AG20443 (cell line): ENCODE measurements around the gene ZSCAN12.
A peak's percentile ranks its signal among the peaks of the same experiment; 100 is the strongest.

Experiments used
- DNase-seq: peaks from one replicate; pipeline ENCODE4 v3.0.0; 2012; ENCODE audit warnings: low spot score, mixed read lengths

ZSCAN12 gene

DNA sequence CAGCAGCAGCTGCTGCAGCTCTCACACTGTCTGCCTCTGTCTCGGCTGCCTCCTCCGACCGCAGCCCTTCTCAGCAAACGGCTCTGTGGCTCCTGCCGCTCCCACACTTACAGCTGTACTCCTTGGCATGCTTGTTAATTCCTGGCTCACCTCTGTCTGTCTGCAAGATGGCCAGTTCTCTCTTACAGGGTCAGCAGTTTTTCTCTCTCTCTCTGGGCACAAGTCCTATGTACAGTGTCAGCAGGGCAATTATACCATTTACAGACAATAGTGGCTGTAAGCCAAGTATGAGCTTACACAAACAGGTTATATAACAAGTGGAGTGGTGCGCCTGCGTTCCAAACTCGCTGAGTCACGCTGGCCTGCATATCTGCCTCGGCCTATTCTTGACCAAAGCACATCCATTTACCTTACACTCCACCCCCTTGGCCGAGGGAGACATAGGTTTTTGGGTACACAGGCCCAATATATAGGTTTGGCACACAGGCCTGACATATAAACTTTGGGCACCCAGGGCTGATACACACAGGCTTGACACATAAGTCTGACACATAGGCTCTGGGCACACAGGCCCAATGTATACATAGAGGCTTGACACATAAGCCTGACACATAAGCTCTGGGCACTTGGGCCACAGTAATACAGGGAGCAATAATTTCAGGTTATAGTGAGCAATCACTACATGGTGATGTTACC is 45.4 kb downstream of the ZSCAN12 start:
- DNase-seq, result no peak

DNA sequence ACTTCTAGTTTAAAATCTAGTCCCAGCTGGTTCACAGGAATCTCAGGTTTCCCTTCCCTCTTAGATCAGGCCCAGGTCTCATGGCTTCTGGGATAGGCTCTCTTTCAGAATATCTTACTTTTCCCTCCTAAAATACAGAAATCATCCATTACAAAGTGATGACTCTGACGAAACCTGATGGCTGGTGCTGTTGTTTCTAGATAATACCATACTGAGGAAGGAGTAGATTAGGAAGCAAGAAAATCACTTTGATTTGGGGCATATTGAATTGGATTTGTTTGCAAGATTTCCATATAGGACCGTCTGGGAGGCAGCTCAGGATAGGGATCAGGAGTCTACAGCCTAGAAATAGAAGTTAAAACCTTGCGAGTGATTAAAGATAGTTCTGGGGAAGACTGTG is 46.2 kb downstream of the ZSCAN12 start:
- no peak for DNase-seq

DNA sequence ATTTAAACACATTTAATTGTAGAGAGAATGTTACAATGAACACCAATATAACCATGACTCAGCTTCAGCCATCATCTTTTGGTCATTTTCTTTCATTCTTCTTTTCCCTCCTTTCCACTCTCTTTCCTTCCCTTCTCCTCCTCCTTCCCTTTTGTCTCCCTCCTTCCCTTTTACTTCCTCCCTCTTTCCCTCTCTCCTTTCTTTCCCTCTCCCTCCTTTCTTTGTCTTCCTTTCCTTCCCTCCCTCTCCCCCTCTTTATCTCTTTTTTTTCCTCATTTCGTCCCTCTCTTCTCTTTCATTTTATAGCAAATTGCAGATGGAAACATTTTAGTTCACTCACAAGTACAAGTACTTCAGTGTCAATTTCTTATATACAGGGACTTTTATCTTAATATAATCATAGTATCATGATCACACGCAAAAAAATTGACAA is 48.0 kb downstream of the ZSCAN12 start:
- no peak for DNase-seq

- no peak for DNase-seq
Measured at GRCh38 chr6:28351087-28351486, 48.5 kb downstream of the ZSCAN12 start.

GRCh38 chr6:28349892-28350737 is 49.4 kb downstream of the ZSCAN12 start, which contains the start of gene ZKSCAN3:
Gene ZKSCAN3, plus strand, starts transcription at chr6:28349947. Its CDS starts 9,640 bp downstream, at chr6:28359587.
- peak; percentile 87 for DNase-seq

- no peak for DNase-seq
Measured at GRCh38 chr6:28349344-28349891, 50.1 kb downstream of the ZSCAN12 start.

- no peak for DNase-seq
Measured at GRCh38 chr6:28347119-28347518, 52.4 kb downstream of the ZSCAN12 start.

- DNase-seq, result no peak
Measured at GRCh38 chr6:28345201-28345600, 54.3 kb downstream of the ZSCAN12 start.

DNA sequence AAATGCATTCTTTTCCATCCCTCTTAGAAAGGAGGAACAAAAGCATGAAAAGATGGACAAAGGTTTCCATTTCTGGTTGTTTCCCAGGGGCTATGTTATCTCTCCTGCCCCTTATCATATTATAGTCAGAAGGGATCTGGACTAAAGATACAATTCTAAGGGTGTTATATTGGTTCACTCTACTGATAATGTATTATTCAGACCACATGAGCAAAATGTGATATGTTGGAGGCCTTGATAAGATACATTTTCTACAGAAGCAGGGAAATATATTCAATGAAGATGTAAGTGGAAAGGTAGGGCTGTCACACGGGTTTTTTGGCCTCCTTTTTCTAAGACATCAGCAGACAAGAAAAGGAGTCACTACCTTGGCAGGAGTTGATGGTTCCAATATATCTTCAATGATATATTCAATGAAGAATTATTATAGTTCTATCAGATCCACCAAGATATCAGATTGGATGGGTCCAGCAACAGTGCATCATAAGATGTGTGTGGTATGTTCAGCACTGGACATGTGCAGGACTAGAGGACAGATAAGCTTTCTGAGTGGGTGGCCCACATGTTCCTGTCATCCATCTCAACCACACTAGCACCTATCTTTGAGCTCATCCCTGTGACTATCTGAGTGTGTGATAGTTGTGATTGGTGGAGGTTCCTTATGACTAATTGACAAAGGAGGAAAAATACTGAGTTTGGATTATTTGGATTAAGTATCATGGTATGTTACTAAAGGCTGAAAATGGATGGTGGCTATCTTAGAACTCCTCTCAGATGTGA is 55.5 kb downstream of the ZSCAN12 start:
- DNase-seq, result no peak

DNA sequence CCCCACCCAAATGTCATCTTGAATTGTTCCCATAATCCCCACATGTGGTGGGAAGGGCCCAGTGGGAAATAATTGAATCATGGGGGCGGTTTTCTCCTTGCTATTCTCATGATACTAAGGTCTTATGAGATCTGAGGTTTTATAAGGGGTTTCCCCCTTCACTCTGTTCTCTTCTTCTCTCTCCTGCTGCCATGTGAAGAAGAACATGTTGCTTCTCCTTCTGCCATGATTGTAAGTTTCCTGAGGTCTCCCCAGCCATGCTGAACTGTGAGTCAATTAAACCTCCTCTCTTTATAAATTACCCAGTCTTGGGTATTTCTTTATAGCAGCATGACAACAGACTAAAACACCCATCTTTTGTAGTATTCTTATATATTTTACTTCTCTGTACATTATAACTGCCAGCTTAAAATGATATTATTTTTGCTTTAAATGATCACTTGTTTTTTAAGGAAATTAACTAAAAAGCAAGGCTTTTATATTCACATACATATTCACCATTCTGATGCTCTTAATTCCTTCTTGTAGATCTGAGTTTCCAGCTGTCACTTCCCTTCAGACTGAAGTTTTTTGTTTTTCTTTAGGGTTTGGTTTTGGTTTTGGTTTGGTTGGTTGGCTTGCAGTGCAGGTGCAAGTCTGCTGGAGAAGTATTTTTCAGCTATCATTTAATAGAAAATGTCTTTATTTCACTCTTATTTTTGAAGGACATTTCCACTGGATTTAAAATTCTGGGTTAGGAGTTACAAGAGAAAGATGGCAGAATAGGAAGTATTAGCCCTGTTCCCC is 59.0 kb downstream of the ZSCAN12 start:
- no peak for DNase-seq

DNA sequence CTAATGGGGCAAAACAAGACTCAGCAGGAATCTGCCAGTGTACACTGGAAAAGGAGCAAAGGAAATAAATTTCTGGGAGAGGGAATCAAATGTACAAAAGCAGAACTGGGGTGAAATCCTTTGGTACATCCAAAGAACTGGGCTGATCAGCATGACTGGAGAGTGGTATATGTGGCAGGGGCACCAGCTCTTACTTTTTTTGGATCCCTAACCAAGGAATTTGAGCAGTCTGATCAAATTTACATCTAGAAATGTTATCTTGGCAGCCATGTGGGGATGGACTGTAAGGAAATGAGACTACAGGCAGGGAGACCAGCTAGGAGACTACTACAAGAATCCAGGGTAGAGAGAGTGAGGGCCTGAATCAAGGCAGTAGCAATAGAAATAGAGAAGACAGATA is 62.4 kb downstream of the ZSCAN12 start:
- no peak for DNase-seq

GRCh38 chr6:28336284-28337120 is 63.0 kb downstream of the ZSCAN12 start:
- no peak for DNase-seq

- DNase-seq, result peak; percentile 92
Measured at GRCh38 chr6:28335564-28336283, 63.8 kb downstream of the ZSCAN12 start, which contains the start of gene ZSCAN31. Gene ZSCAN31, minus strand, starts transcription at chr6:28336148. Its CDS starts 6,465 bp downstream, at chr6:28329683.

- no peak for DNase-seq
Measured at GRCh38 chr6:28335040-28335563, 64.4 kb downstream of the ZSCAN12 start.

DNA sequence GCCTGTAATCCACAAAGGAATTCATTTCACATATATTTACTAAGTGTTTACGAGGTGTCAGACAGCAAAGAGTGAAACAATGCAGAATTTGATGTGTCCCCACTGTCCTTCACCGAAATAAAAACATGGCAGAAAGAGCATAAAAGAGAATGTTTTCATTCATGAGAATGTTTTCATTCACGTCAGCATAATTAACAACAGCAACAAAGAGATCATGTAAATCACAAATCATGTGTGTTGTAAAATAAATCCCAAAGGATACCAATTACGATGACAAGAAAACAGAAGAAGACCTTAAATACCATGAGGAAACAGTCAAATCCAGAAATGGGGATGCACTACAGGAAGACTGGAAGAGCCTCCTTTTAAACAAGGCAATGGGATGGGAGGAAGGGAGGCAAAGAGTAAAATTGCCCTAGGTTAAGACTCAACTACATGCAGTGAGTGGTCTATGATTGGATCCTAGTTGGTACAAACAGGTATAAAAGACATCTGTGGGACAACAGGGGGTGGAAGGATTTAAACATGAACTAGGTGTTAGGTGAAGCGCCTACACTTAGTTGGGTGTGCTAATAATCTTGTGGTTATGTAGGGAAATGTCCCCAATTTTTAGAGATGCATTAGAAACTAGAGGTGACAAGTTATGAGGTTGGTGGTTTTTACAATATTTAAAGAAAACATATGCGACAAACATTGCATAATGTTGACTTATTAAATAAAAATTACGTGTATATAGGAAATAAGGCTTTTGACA is 65.1 kb downstream of the ZSCAN12 start:
- DNase-seq, result no peak

DNA sequence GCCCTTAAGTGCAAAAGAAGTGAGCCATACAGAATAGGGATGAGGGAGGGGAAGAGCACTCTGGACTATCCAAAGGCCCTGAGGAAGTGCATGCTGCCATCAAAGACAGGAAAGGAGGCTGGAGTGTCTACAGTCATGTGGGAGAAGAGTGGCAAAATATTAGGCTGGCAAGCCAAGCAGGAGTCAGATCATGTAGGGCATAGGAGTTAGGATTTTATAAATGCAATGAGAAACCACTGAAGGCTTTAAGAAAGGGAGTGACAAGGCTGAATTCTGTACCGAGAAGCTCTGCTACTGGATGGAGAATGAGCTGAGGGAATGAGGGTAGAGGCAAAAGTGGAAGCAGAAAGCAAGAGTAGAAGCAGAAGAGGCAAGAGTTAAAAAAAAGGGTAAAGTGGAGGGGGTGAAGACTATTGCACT is 65.9 kb downstream of the ZSCAN12 start:
- DNase-seq, result no peak

DNA sequence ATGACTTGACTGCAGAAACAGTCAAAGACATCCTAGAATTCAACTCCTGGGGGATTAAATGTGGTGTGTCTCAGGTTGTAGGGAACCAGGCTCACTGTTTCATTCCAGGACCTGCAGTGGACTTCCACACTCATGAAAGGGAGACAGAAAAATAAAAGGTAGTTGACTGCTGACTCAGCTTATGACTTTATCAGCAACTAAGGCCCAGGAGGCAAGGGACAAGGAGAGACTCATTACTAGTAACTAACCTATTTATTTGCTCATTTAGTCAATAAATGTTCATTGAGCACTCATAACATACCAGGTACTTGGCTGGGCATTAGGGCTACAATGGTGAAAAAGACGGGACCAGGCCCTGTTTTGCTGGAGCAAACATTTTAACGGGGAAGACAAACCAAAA is 66.5 kb downstream of the ZSCAN12 start:
- DNase-seq, result no peak

DNA sequence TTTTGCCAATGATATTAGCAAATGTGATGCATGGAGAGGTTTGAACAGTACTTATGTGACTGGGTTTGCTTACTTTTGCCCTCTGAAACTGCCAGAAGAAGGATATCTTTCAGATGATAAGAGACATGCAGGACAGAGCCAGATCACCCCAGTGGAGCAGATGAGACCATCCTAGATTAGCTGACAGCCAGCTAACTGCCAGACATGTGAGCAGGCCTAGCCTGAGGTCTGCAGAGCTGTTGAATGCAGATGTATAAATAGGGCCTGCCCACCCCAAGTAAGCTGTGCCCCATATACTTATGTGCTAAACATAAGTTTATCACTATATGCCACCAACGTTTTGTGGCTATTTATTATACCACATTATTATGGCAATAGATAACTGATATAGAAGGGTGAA is 69.5 kb downstream of the ZSCAN12 start:
- DNase-seq, result no peak
